Adrenal gland (tissue), 12 donors: ENCODE measurements around the gene LSAMP. TPM values are rescaled to one million over a fixed set of nuclear protein-coding genes. Genes with fewer than 3 reads are reported as not detected.
"Not testable (repeated sequence)": the region's sequence is repeated elsewhere in the genome, so short reads cannot be mapped to it uniquely, and the experiment has no call there.

ENCODE experiments used
- DNase-seq, 7 donors: peaks; one replicate each; pipeline ENCODE4 v3.0.0-alpha.2; 2019 to 2020
- H3K27ac ChIP-seq, 5 donors: fragments of 200-600 bp; sonication (generic) in 4 of 5; 1 replicate in 3 of 5; 2 replicates in 2 of 5; pipeline versions ENCODE4 v1.5.1 to v1.8.0; 2016 to 2020; ENCODE audit warnings: mild to moderate bottlenecking in 1 of 5
- H3K27me3 ChIP-seq: fragments of 200-600 bp; 2 replicates; pipeline ENCODE4 v1.8.0; 2021
- H3K36me3 ChIP-seq, 2 donors: fragments of 200-600 bp; replicated peaks in 1 of 2; 1 replicate in 1 of 2; 2 replicates in 1 of 2; pipeline versions ENCODE4 v1.5.1 to v1.8.0; 2018 to 2022
- H3K4me1 ChIP-seq, 2 donors: fragments of 200-600 bp; replicated peaks in 1 of 2; 1 replicate in 1 of 2; 2 replicates in 1 of 2; pipeline versions ENCODE4 v1.5.1 to v1.8.0; 2018 to 2021
- H3K4me3 ChIP-seq, 4 donors: fragments of 200-600 bp; sonication (generic) in 3 of 4; one replicate each; pipeline ENCODE4 v1.5.1; 2016 to 2018
- H3K9me3 ChIP-seq, 3 donors: fragments of 200-600 bp; sonication (generic) in 1 of 3; replicated peaks in 1 of 3; 1 replicate in 2 of 3; 2 replicates in 1 of 3; pipeline versions ENCODE4 v1.5.1 to v1.8.0; 2016 to 2021
- CTCF ChIP-seq, 6 experiments: fragments of 450-650 bp in 4 of 6; fragments of 200-600 bp in 2 of 6; sonication (generic) in 1 of 6; IDR thresholded peaks; 1 replicate in 5 of 6; 2 replicates in 1 of 6; pipeline versions ENCODE4 v1.5.1 to v1.8.0; 2016 to 2021; ENCODE audit warnings: antibody characterized with exemption in 6 of 6, mild to moderate bottlenecking in 2 of 6, moderate library complexity in 1 of 6
- POLR2A ChIP-seq, 2 donors: fragments of 450-650 bp; IDR thresholded peaks; one replicate each; pipeline ENCODE4 v1.6.1; 2017; ENCODE audit warnings: antibody characterized with exemption in 2 of 2, mild to moderate bottlenecking in 2 of 2, moderate library complexity in 1 of 2
- WGBS, 4 donors: extraction: QIAGEN DNeasy Blood & Tissue Kit in 2 of 4; methylation state at CpG; one replicate each; pipeline versions ENCODE4 v1.1.5 to v1.1.7; 2013 to 2017; 5-methylcytosine and 5-hydroxymethylcytosine counted together
- intact Hi-C, 2 donors: fragments of 100-400 bp; cut with DNase I; formaldehyde crosslinking; loops; one replicate each; pipeline versions ENCODE4 v1.14.1 to v1.15.0; 2022 to 2023
- polyA plus RNA-seq, 3 donors: library from polyadenylated mRNA; stranded (reverse); fragments of 200-250 nt in 2 of 3; fragments of 350-450 nt in 1 of 3; fragmentation: Illumina TruSeq in 1 of 3; extraction: RNeasy Lipid Tissue Mini Kit (QIAGEN cat#74804) in 1 of 3; gene quantifications; one replicate each; pipeline ENCODE4 v1.2.3, GENCODE V29; 2013 to 2014
- total RNA-seq, 9 donors: library from RNA; depleted of rRNA in 4 of 9; stranded (reverse); fragments of >200 nt in 4 of 9; fragments of 120-200 nt in 1 of 9; fragmentation: NEBNext Ultra II Directional in 1 of 9; extraction: Animal tissue kit (Norgen Biotek cat#: 25700) in 1 of 9; gene quantifications; one replicate each; pipeline versions ENCODE4 v1.1.0 to v1.2.4, GENCODE V29; 2013 to 2023
- donor health status: healthy with polysubstance abuse.
- donor health status: Bipolar disorder and iron deficiency.
- donor health status: DM: yes; HTN: yes; CAD: no.
- donor health status: DM: no; HTN: no; CAD: no.
- donor health status: DM: no; HTN: no; CAD: no.
- donor health status: DM: yes; HTN: yes; CAD: no.

Gene LSAMP
- total and polyA plus RNA-seq, 12 donors, result 5.8 to 53.5 (median 24.3) TPM

GRCh38 chr3:115785782-115786181, 659.5 kb downstream of the LSAMP start:
- Histone ChIP-seq H3K4me1 (peaks cover 0 to 9% of the 10 kb centered on the region in 2 donors), H3K4me3 (no peak overlapping the region), H3K9me3 (no peaks in the 10 kb centered on the region), H3K27ac (peak overlapping the region in 1 of 5 donors; percentile 96), H3K27me3 (no peaks in the 10 kb centered on the region), H3K36me3 (no peaks in the 10 kb centered on the region)
- TF ChIP-seq CTCF (IDR thresholded peaks at IDR 0.05), result no peak
- no peak for TF ChIP-seq POLR2A (IDR thresholded peaks at IDR 0.05)
- DNase-seq, result no peak
- 64 to 71% (median 68%) methylated on average over 4 of the region's 4 CpGs for WGBS, 4 donors
- intact Hi-C loops, result loop anchor here (5.0 to 10.0 kb wide), 3 partner anchors 88 to 571 kb away; no protein-coding TSS in a partner anchor

- WGBS, 4 donors, result 3 to 6% (median 5%) methylated on average over 11 of the region's 11 CpGs
- Histone ChIP-seq H3K27me3 (no peaks in the 10 kb centered on the region), H3K4me1 (peaks cover 0 to 9% of the 10 kb centered on the region in 2 donors), H3K9me3 (no peaks in the 10 kb centered on the region), H3K4me3 (peak overlapping the region in 2 of 4 donors; percentile 24 to 65), H3K27ac (peak overlapping the region in 4 of 5 donors; percentile 84 to 96 (median 90)), H3K36me3 (no peaks in the 10 kb centered on the region)
- DNase-seq, result peak in 2 of 7 donors; percentile 5 to 59
- intact Hi-C loops, result loop anchor here (5.0 to 10.0 kb wide), 3 partner anchors 88 to 570 kb away; no protein-coding TSS in a partner anchor
- TF ChIP-seq CTCF (IDR thresholded peaks at IDR 0.05), result peak in 2 of 6 experiments; percentile 9 to 16
- TF ChIP-seq POLR2A (IDR thresholded peaks at IDR 0.05), result no peak
These were observed 660.3 kb downstream of the LSAMP start for GRCh38 chr3:115784739-115785536.

- Histone ChIP-seq H3K27me3 (no peaks in the 10 kb centered on the region), H3K36me3 (no peaks in the 10 kb centered on the region), H3K27ac (peak overlapping the region; percentile 84 to 96 (median 88)), H3K4me3 (peak overlapping the region in 3 of 4 donors; percentile 24 to 65 (median 60)), H3K4me1 (peaks cover 0 to 9% of the 10 kb centered on the region in 2 donors), H3K9me3 (no peaks in the 10 kb centered on the region)
- 0 to 2% (median 1%) methylated on average over 11 to 81 of the region's 81 CpGs for WGBS, 4 donors
- DNase-seq, result peak; percentile 94 to 97 (median 95)
- TF ChIP-seq POLR2A (IDR thresholded peaks at IDR 0.05) (peak; percentile 66 to 82), CTCF (IDR thresholded peaks at IDR 0.05) (peak; percentile 80 to 98 (median 93))
- intact Hi-C loops, result loop anchor here (10.0 kb wide), 2 partner anchors 89 to 569 kb away; no protein-coding TSS in a partner anchor
These were observed 661.1 kb downstream of the LSAMP start for GRCh38 chr3:115783938-115784738.

- intact Hi-C loops, result loop anchor here (10.0 kb wide), 2 partner anchors 89 to 569 kb away; no protein-coding TSS in a partner anchor
- H3K27me3 ChIP-seq, DNase-seq, H3K4me1 ChIP-seq, H3K9me3 ChIP-seq, H3K36me3 ChIP-seq: not testable (repeated sequence)
- WGBS, 4 donors, result 59 to 73% (median 66%) methylated on average over 13 of the region's 13 CpGs
- Histone ChIP-seq H3K4me3 (peak overlapping the region in 2 of 4 donors; percentile 24 to 65), H3K27ac (peak overlapping the region in 2 of 5 donors; percentile 88 to 96)
These were observed 661.9 kb downstream of the LSAMP start for GRCh38 chr3:115783426-115783825.
